ENCODE data around the gene CLDND1. TPM values are rescaled to one million over a fixed set of nuclear protein-coding genes. Genes with fewer than 3 reads are reported as not detected.

The CLDND1 gene
- total and polyA plus RNA-seq, 2 of the 13 experiments (the other 11 are each of a cell fraction or from before 2014, with no cell fraction given), result 50.8 to 121 TPM

GRCh38 chr3:98522544-98523281, at the start of gene CLDND1 (continued):
- TF ChIP-seq HMGA1 (CRISPR knock-in tag; conservative IDR thresholded peaks at IDR 0.05), result no peak
- TF ChIP-seq FOXM1 (CRISPR knock-in tag; IDR thresholded peaks at IDR 0.05), result no peak
- TF ChIP-seq CHD2 (IDR thresholded peaks at IDR 0.05; ENCODE audit: low read depth, low read length), result 0 out of 2 replicates have a peak, but pooled peaks have one; percentile 52
- TF ChIP-seq THAP11 (CRISPR knock-in tag; IDR thresholded peaks at IDR 0.05), result peak; percentile 98
- peak; percentile 35; the same call in 1 of the 2 replicates for TF ChIP-seq ZNF501 (CRISPR knock-in tag; IDR thresholded peaks at IDR 0.05)
- no peak for TF ChIP-seq PAF1 (CRISPR knock-in tag; IDR thresholded peaks at IDR 0.05)
- TF ChIP-seq ELF4 (CRISPR knock-in tag; IDR thresholded peaks at IDR 0.05; ENCODE audit: borderline replicate concordance), result no peak
- TF ChIP-seq ZNF335 (CRISPR knock-in tag; IDR thresholded peaks at IDR 0.05), result peak; percentile 78
- TF ChIP-seq ZNF710 (CRISPR knock-in tag; IDR thresholded peaks at IDR 0.05; ENCODE audit: borderline replicate concordance), result no peak
- no peak for TF ChIP-seq CCAR2 (optimal IDR thresholded peaks at IDR 0.05; ENCODE audit: low read depth, low read length)
- TF ChIP-seq ZNF441 (CRISPR knock-in tag; IDR thresholded peaks at IDR 0.05; ENCODE audit: borderline replicate concordance), result no peak
- TF ChIP-seq RCOR2 (CRISPR knock-in tag; IDR thresholded peaks at IDR 0.05), result no peak
- no peak for TF ChIP-seq ZNF782 (CRISPR knock-in tag; IDR thresholded peaks at IDR 0.05; ENCODE audit: borderline replicate concordance)
- no peak for TF ChIP-seq FOXK2 (IDR thresholded peaks at IDR 0.05)
- no peak for TF ChIP-seq PRDM4 (CRISPR knock-in tag; IDR thresholded peaks at IDR 0.05; ENCODE audit: borderline replicate concordance)
- TF ChIP-seq RBFOX2 (IDR thresholded peaks at IDR 0.05; ENCODE audit: low read depth, low read length), result peak; percentile 84
- no peak for TF ChIP-seq DMTF1 (CRISPR knock-in tag; IDR thresholded peaks at IDR 0.05)
- TF ChIP-seq ZNF670 (CRISPR knock-in tag; IDR thresholded peaks at IDR 0.05; ENCODE audit: borderline replicate concordance), result peak; percentile 69; the same call in 1 of the 2 replicates
- 0 out of 2 replicates have a peak, but pooled peaks have one; percentile 57 for TF ChIP-seq ZNF543 (CRISPR knock-in tag; IDR thresholded peaks at IDR 0.05)
- TF ChIP-seq KAT7 (CRISPR knock-in tag; IDR thresholded peaks at IDR 0.05; ENCODE audit: borderline replicate concordance), result 0 out of 2 replicates have a peak, but pooled peaks have one; percentile 60
- no peak for TF ChIP-seq ZNF260 (CRISPR knock-in tag; IDR thresholded peaks at IDR 0.05; ENCODE audit: borderline replicate concordance, low read depth)

All from HepG2 (cell line).